Activated CD8-positive, alpha-beta memory T cell treated with anti-CD3 and anti-CD28 coated beads for 24 hours (primary cell): Measurements from ENCODE around the gene LSM6.

ENCODE experiments used
- DNase-seq: peaks from one replicate; pipeline ENCODE4 v3.0.0-alpha.2; 2020

Gene LSM6

GRCh38 chr4:146175541-146176453 lies at the start of gene LSM6:
LSM6 (plus strand) TSS chr4:146175718; CDS start chr4:146182922, 7,204 bp downstream.
- DNase-seq: peak; percentile 93

- DNase-seq: no peak
Observed at GRCh38 chr4:146132445-146132844, 43.1 kb upstream of the LSM6 start.

GRCh38 chr4:146134761-146135445 lies 40.6 kb upstream of the LSM6 start:
- no peak for DNase-seq

GRCh38 chr4:146135941-146136340 lies 39.6 kb upstream of the LSM6 start:
- DNase-seq: no peak

- DNase-seq: no peak
Observed at GRCh38 chr4:146142768-146143167, 32.8 kb upstream of the LSM6 start.

- DNase-seq: no peak
Observed at GRCh38 chr4:146143888-146144287, 31.6 kb upstream of the LSM6 start.

GRCh38 chr4:146146918-146147317 lies 28.6 kb upstream of the LSM6 start:
- DNase-seq: no peak

GRCh38 chr4:146148021-146148420 lies 27.5 kb upstream of the LSM6 start:
- no peak for DNase-seq

GRCh38 chr4:146154057-146154456 lies 21.5 kb upstream of the LSM6 start:
- no peak for DNase-seq

GRCh38 chr4:146155152-146155724 lies 20.3 kb upstream of the LSM6 start:
- no peak for DNase-seq

GRCh38 chr4:146158036-146158745 lies 17.3 kb upstream of the LSM6 start:
- DNase-seq: no peak

GRCh38 chr4:146159384-146160058 lies 16.0 kb upstream of the LSM6 start:
- no peak for DNase-seq

- no peak for DNase-seq
Observed at GRCh38 chr4:146161243-146161642, 14.3 kb upstream of the LSM6 start.

- DNase-seq: no peak
Observed at GRCh38 chr4:146165221-146165620, 10.3 kb upstream of the LSM6 start.

GRCh38 chr4:146165840-146166239 lies 9.7 kb upstream of the LSM6 start:
- no peak for DNase-seq

- DNase-seq: no peak
Observed at GRCh38 chr4:146170149-146170548, 5.4 kb upstream of the LSM6 start.

GRCh38 chr4:146176891-146177290 lies 1.4 kb downstream of the LSM6 start:
- DNase-seq: no peak

GRCh38 chr4:146178126-146178525 lies 2.6 kb downstream of the LSM6 start:
- DNase-seq: no peak

GRCh38 chr4:146179784-146180370 lies 4.4 kb downstream of the LSM6 start:
- DNase-seq: no peak

- no peak for DNase-seq
Observed at GRCh38 chr4:146182443-146182842, 6.9 kb downstream of the LSM6 start.

GRCh38 chr4:146183209-146183608 lies 7.7 kb downstream of the LSM6 start:
- no peak for DNase-seq

- DNase-seq: no peak
Observed at GRCh38 chr4:146186041-146186440, 10.5 kb downstream of the LSM6 start.
